ACHN (cell line): ENCODE results near the gene SPTB.

Source experiments
- DNase-seq: peaks from one replicate; pipeline ENCODE4 v3.0.0-alpha.2; 2015
- in situ Hi-C: cut with HindIII; loops from 2 replicates; pipeline ENCODE4 v1.10.0; 2017; ENCODE audit warnings: low sequenced_read_pairs, low pct_ligation_motif_present, low pct_unique_long_range_greater_than_20kb

The SPTB gene

GRCh38 chr14:64891839-64892375, 12.2 kb upstream of the SPTB start:
- peak; percentile 57 for DNase-seq
- in situ Hi-C loops, result no loop called here

GRCh38 chr14:64891173-64891838, 11.6 kb upstream of the SPTB start:
- in situ Hi-C loops, result no loop called here
- DNase-seq, result no peak

DNA sequence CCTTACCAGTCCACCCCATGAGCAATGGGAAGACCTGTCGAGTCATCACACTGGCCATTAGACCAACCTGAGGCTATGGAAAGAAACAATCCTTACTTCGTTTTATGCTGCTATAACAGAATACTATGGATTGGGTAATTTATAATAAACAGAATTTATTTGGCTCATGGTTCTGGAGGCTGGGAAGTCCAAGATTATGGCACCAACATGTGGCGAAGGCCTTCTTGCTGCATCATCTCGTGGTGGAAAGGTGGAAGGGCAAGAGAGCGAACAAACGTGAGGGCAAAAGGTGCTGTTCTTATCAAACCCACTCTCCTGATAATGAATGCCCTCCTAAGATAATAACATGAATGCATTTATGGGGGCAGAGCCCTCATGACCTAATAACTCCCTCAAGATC, 9.6 kb upstream of the SPTB start:
- no peak for DNase-seq
- in situ Hi-C loops, result no loop called here

- in situ Hi-C loops, result no loop called here
- no peak for DNase-seq
Measured at GRCh38 chr14:64885559-64885958, 5.9 kb upstream of the SPTB start.

DNA sequence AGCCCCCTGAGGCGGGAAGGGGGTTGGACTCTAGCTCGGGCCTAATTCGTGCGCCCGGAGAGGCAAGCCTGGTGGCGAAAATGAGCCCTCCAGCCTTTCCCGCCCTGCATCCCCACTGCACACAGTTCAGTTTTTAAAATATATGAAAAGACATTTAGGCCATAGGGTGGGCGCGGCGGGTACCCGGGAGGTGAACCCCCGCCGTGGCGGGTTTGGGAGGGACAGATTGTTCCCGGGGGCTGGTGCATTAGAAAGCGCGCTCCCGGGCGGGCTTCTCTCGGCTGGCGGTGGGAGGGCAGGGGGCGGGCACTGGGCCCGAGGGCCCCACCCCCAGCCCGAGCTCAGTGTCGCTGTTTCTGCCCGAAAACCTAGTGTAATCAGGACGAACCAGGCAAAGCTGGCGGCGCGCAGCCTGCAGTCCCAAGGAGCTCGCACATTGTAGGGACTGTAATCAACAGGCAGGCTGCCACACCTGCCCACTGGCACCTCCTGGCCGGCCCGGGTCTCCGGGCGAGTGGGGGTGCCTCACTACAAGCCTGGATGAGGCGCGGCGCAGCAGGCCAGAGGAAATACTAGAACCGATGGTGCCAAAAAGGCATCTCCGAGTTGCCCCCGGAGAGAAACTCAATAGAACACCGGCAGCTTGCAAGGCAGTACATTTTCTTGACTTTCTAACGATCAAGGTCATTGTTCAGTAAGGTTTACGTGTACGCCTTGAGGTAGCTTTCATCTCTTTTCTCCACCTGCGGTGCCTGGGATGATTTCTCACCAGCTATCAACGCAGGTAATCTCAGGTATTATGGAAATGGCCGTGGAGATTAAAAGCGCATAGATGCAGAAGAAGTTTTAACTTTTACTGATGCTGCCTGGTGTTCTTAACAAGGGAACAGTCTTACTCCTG, 764 bp upstream of the SPTB start:
- in situ Hi-C loops, result no loop called here
- peak; percentile 26 for DNase-seq

- no peak for DNase-seq
- in situ Hi-C loops, result no loop called here
Measured at GRCh38 chr14:64878837-64879634, 671 bp downstream of the SPTB start.

GRCh38 chr14:64877846-64878245, 1.9 kb downstream of the SPTB start:
- in situ Hi-C loops, result no loop called here
- no peak for DNase-seq

GRCh38 chr14:64875350-64875749, 4.4 kb downstream of the SPTB start:
- in situ Hi-C loops, result no loop called here
- DNase-seq, result no peak

GRCh38 chr14:64873506-64874219, 6.0 kb downstream of the SPTB start:
- in situ Hi-C loops, result no loop called here
- DNase-seq, result no peak

GRCh38 chr14:64871344-64871743, 8.4 kb downstream of the SPTB start:
- DNase-seq, result no peak

DNA sequence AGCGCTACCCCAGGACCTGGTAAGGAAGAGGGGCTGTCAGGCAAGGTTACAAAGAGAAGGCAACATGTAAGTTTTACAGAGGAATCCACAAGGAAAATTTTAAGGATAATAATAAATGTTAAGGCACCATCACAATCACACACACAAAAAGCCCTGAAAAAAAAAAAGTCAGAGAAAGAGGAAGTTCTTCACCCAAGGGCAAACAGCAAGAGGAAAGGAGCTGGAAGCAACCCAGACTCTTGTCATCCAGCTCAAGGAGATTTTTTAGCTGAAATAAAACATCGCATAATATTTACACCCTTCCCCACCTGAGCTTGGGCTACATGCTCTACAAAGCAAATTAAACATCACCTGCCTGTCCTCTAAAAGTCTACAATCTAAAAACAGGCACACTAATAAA, 9.5 kb downstream of the SPTB start:
- DNase-seq, result no peak
- in situ Hi-C loops, result no loop called here

More at GRCh38 chr14:64871344-64871743, 8.4 kb downstream of the SPTB start:
- in situ Hi-C loops, result no loop called here

DNA sequence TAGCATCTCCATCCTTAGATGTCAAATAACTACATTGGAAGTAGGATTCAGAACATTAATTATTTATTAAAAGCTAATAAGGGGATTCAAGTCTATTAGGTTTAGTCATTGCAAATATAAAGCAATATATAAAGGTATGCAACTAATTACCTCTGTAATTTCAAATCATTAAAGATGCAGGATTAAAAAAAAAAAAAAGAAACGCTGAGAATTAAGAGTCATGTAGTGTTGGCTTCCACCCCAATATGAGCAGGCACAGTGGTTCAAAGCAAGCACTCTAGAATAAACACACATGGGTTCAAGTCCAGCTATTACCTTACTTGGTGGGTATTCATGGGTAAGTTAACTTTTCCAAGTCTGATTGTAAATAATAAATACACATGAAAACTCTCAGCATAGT, 10.9 kb downstream of the SPTB start:
- in situ Hi-C loops, result no loop called here
- DNase-seq, result no peak

- DNase-seq, result no peak
- in situ Hi-C loops, result no loop called here
Measured at GRCh38 chr14:64868379-64868778, 11.3 kb downstream of the SPTB start.

DNA sequence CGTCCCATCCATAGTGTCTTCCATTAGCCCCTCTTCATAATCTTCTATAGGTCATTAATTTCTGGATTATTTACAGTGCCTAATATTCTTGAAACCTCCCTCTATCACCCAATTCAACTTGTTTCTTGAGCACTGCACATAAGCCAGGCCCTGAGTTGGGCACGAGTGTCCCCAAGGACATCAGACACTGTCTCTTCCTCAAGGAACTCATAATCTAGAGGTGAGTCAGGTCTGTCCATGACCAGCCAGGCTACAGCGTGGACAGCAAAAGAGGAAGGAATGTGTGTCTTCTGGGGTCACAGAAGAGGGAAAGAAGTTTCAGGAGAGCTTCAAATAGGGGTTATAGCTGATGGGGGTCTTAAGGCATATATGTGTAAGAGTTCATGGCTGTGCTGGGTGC, 12.5 kb downstream of the SPTB start:
- in situ Hi-C loops, result no loop called here
- no peak for DNase-seq

DNA sequence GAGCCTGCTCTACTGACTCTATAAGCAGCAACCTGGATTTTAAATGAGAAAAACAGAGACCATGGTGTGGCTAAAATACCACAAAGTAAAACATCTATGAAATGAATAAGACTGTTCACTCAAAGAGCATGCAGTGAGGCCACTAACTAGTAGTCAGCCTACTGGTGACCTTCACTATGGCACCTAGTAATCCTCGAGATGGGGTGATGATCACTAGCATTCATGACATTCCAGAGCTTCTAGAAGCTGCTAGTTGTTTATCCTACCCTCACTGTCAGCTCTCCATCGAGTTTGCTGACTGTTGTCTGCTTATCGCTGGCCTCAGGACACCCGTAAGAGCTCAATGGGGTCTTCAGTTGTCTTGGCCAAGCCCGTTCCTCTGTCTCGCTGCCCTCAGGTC, 13.7 kb downstream of the SPTB start:
- in situ Hi-C loops, result no loop called here
- DNase-seq, result no peak

GRCh38 chr14:64865109-64865508, 14.6 kb downstream of the SPTB start:
- in situ Hi-C loops, result no loop called here
- no peak for DNase-seq

DNA sequence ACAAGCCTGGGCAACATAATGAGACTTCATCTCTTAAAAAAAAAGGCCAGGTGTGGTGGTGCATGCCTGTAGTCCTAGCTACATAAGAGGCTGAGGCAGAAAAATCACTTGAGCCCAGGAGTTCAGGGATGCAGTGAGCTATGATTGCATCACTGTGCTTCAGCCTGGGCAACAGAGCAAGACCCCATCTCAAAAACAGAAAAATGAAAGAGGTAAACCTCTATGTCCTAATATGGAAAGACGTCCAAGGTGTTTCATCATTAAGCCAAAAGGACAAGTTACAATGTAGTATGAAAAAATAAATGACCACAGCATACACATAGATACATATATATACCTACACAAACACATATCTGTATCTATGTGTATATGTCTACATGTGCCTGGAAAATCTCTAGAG, 15.4 kb downstream of the SPTB start:
- DNase-seq, result no peak
- in situ Hi-C loops, result no loop called here

DNA sequence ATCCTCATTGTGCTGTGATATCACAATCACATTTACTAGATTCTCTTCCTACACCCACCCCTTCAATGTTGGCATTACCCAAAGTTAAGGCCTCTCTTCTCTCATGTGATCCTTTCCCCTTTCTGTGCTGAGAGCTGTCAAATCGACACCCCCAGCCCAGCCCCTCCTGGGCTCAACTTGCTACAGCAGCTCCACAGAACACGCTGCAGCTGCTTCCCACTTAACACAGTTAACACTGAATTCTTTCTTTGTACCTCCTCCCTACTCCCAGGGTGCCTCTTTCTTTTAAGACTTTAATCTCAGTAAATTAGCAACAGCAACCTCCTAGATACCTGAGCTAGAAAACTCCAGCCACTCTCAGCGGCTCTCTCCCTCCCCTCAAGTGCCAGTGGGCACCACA, 17.8 kb downstream of the SPTB start:
- in situ Hi-C loops, result no loop called here
- DNase-seq, result no peak
